Ishikawa (cell line): ENCODE measurements around the gene MT1E.

Experiments used
- CEBPB ChIP-seq: IDR thresholded peaks from 2 replicates; pipeline ENCODE4 v1.6.1; 2012
- CREB1 ChIP-seq: IDR thresholded peaks from 2 replicates; pipeline ENCODE4 v1.6.1; 2012; ENCODE audit warnings: low read depth
- EGR1 ChIP-seq: IDR thresholded peaks from 2 replicates; pipeline ENCODE4 v1.6.1; 2012
- EP300 ChIP-seq: IDR thresholded peaks from 2 replicates; pipeline ENCODE4 v1.6.1; 2012; ENCODE audit warnings: borderline replicate concordance
- FOXM1 ChIP-seq: IDR thresholded peaks from 2 replicates; pipeline ENCODE4 v1.6.1; 2012; ENCODE audit warnings: low read depth, borderline replicate concordance
- NFIC ChIP-seq: IDR thresholded peaks from 2 replicates; pipeline ENCODE4 v1.6.1; 2012
- RAD21 ChIP-seq: IDR thresholded peaks from 2 replicates; pipeline ENCODE4 v1.6.1; 2012; ENCODE audit warnings: low read depth
- REST ChIP-seq: IDR thresholded peaks from 2 replicates; pipeline ENCODE4 v1.6.1; 2012; ENCODE audit warnings: low read depth, mild to moderate bottlenecking
- TAF1 ChIP-seq: IDR thresholded peaks from 2 replicates; pipeline ENCODE4 v1.6.1; 2012; ENCODE audit warnings: low read depth, mild to moderate bottlenecking
- TCF12 ChIP-seq: IDR thresholded peaks from 2 replicates; pipeline ENCODE4 v1.6.1; 2012; ENCODE audit warnings: low read depth
- TEAD4 ChIP-seq: IDR thresholded peaks from 2 replicates; pipeline ENCODE4 v1.6.1; 2012
- YY1 ChIP-seq: IDR thresholded peaks from 2 replicates; pipeline ENCODE4 v1.6.1; 2012; ENCODE audit warnings: low read depth
- ZBTB7A ChIP-seq: IDR thresholded peaks from 2 replicates; pipeline ENCODE4 v1.6.1; 2012; ENCODE audit warnings: low read depth
- TF ChIP-seq, protein P1 (sequence below): IDR thresholded peaks from 2 replicates; pipeline ENCODE4 v1.6.1; 2012
- TF ChIP-seq, protein P2 (sequence below): IDR thresholded peaks from 2 replicates; pipeline ENCODE4 v1.6.1; 2012

The MT1E gene

DNA sequence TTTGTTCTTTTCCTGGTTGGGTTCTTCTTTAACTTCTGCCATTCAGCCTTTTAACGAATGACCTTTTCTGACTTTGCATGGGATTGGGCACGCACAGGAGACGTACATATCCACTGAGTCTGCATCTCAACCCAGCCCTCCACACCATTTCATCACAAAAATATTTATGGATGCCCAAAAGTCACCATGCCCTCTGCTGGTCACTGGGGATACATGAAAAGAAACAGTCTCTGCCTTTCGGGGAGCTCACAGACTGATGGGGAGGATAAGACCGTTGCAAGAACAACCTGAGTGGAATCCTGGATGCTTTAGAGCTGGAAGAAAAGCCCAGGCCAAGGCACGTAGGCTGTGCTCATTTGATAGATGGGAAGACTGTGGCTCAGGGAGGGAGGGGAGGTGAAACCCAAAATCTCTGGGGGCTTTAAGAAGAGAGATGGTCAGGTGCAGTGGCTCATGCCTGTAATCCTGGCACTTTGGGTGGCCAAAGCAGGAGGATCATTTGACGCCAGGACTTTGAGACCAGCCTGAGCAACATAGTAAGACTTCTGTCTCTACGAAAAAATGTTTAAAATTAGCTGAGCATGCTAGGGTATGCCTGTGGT lies 25.1 kb upstream of the MT1E start:
- no peak for TF ChIP-seq CREB1
- peak; percentile 62 for TF ChIP-seq RAD21
- peak; percentile 40; the same call in 1 of the 2 replicates for TF ChIP-seq YY1
- no peak for TF ChIP-seq CEBPB

GRCh38 chr16:56601325-56601724 lies 24.3 kb upstream of the MT1E start:
- no peak for TF ChIP-seq FOXM1
- TF ChIP-seq, protein P1, sequence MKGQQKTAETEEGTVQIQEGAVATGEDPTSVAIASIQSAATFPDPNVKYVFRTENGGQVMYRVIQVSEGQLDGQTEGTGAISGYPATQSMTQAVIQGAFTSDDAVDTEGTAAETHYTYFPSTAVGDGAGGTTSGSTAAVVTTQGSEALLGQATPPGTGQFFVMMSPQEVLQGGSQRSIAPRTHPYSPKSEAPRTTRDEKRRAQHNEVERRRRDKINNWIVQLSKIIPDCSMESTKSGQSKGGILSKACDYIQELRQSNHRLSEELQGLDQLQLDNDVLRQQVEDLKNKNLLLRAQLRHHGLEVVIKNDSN, result no peak
- TF ChIP-seq EGR1, result no peak
- TF ChIP-seq TAF1, result no peak
- no peak for TF ChIP-seq REST
- no peak for TF ChIP-seq TCF12
- TF ChIP-seq, protein P2, sequence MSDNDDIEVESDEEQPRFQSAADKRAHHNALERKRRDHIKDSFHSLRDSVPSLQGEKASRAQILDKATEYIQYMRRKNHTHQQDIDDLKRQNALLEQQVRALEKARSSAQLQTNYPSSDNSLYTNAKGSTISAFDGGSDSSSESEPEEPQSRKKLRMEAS, result no peak
- TF ChIP-seq TEAD4, result no peak
- TF ChIP-seq ZBTB7A, result no peak
- TF ChIP-seq RAD21, result no peak
- TF ChIP-seq NFIC, result no peak
- TF ChIP-seq YY1, result no peak
- TF ChIP-seq CREB1, result no peak
- TF ChIP-seq EP300, result no peak

DNA sequence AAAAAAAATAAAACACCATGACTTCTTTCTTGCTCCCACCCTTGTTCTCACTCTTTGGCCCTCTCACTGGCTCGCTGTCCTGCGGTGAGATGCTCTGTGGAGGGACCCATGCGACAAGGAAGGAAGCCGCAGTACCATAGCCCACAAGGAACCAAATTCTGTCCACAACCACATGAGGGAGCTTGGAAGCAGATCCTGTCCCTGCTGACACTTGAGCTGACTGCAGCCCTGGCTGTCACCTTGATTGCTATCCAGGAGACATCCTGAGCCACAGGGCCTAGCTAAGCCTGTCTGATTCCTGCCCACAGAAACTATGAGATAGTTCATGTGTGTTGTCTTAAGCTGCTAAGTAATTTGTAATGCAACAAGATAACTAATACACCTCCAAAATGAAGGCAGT lies 22.0 kb upstream of the MT1E start:
- TF ChIP-seq EP300 (no peak), RAD21 (peak; percentile 73)

GRCh38 chr16:56604966-56605365 lies 20.6 kb upstream of the MT1E start:
- no peak for TF ChIP-seq TCF12
- TF ChIP-seq CREB1, result no peak
- TF ChIP-seq CEBPB, result no peak
- no peak for TF ChIP-seq YY1
- TF ChIP-seq FOXM1, result no peak

- TF ChIP-seq CREB1, result no peak
- TF ChIP-seq REST, result no peak
- no peak for TF ChIP-seq CEBPB
- TF ChIP-seq TCF12, result no peak
- TF ChIP-seq FOXM1, result no peak
- no peak for TF ChIP-seq RAD21
- TF ChIP-seq TAF1, result no peak
- TF ChIP-seq, protein P1, result no peak
- TF ChIP-seq EP300, result no peak
- TF ChIP-seq, protein P2, result no peak
- no peak for TF ChIP-seq EGR1
- TF ChIP-seq NFIC, result no peak
- no peak for TF ChIP-seq ZBTB7A
These were observed 20.1 kb upstream of the MT1E start for GRCh38 chr16:56605475-56605874.

- TF ChIP-seq TEAD4 (no peak), YY1 (no peak), FOXM1 (no peak), NFIC (no peak), RAD21 (no peak), REST (no peak), CEBPB (no peak), ZBTB7A (no peak), TCF12 (no peak), EP300 (no peak), TAF1 (no peak)
- TF ChIP-seq, protein P2, result no peak
These were observed 19.5 kb upstream of the MT1E start for GRCh38 chr16:56606071-56606475.
